Astrocyte of the spinal cord (primary cell): ENCODE results near the gene DAB1.

ENCODE experiments used
- DNase-seq: peaks from one replicate; pipeline ENCODE4 v3.0.0; 2011; ENCODE audit warnings: low read depth, low spot score
- H3K4me3 ChIP-seq: 2 replicates; pipeline ENCODE4 v1.5.1; 2011; ENCODE audit warnings: low read depth, mild to moderate bottlenecking, low read length, moderate library complexity
- in situ Hi-C: cut with HindIII; loops from 2 replicates; pipeline ENCODE4 v1.10.0; 2017; ENCODE audit warnings: low sequenced_read_pairs
- TF ChIP-seq, protein P1 (sequence below): IDR thresholded peaks from 2 replicates; pipeline ENCODE4 v1.5.1; 2012; ENCODE audit warnings: low read depth, mild to moderate bottlenecking, low read length, inconsistent platforms

DAB1 gene

GRCh38 chr1:57010511-57010910 is 413.3 kb downstream of the DAB1 start:
- no peak for DNase-seq
- in situ Hi-C loops = no loop called here
- no peak overlapping the region for H3K4me3 ChIP-seq
- TF ChIP-seq, protein P1, sequence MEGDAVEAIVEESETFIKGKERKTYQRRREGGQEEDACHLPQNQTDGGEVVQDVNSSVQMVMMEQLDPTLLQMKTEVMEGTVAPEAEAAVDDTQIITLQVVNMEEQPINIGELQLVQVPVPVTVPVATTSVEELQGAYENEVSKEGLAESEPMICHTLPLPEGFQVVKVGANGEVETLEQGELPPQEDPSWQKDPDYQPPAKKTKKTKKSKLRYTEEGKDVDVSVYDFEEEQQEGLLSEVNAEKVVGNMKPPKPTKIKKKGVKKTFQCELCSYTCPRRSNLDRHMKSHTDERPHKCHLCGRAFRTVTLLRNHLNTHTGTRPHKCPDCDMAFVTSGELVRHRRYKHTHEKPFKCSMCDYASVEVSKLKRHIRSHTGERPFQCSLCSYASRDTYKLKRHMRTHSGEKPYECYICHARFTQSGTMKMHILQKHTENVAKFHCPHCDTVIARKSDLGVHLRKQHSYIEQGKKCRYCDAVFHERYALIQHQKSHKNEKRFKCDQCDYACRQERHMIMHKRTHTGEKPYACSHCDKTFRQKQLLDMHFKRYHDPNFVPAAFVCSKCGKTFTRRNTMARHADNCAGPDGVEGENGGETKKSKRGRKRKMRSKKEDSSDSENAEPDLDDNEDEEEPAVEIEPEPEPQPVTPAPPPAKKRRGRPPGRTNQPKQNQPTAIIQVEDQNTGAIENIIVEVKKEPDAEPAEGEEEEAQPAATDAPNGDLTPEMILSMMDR = no peak

- TF ChIP-seq, protein P1 = no peak
- no peak for DNase-seq
- no peak overlapping the region for H3K4me3 ChIP-seq
- in situ Hi-C loops = no loop called here
These were observed 415.9 kb downstream of the DAB1 start for GRCh38 chr1:57007948-57008347.

DNA sequence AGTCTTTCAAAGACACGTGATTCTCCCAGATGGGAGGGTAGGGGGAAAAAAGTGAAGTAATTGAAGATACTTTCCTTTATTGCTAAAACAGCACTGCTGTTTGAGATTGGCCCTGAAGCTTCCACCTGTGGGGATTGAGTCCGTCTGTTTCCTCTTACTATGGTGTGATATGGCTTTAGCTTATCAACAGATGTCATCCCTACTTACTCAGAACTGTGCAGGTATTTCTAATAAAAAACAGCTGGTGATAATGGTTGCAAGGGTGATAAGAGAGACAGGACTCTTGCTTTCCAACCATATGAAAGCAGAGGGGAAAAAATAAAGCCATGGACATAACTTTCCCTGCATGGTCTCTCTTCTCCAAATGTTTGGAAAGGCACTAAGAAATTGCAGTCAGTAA is 416.4 kb downstream of the DAB1 start:
- TF ChIP-seq, protein P1 = no peak
- H3K4me3 ChIP-seq = no peak overlapping the region

DNA sequence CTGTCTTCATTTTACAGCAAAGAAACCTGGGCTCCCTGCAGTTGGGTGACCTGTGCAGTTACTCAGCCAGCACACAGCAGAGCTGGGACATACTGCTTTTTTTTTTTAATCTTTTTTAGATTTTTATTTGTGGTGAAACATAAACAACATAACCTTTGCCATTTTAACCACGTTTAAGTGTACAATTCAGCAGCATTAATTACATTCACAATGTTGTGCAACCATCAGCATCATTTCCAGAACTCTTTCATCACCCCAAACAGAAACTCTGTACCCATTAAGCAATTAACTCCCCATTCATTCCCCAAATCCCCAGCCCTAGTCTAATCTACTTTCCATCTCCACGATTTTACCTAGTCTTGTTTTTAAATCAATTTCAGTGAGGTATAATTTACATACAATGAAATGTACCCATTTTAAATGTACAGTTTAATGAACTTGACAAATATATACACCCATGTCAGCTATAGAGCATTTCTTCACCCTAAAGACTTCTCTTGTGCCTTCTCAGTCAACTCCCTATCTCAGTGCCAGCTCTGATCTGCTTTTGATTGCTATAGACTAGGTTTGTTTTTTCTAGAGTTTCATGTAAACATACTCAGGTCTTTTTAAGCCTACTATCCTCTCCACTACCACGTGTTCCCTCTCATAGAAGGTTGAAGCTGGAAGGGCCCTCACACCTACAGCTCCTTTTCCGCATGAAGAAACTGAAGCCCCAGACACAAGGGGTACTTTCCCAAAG is 420.3 kb downstream of the DAB1 start:
- in situ Hi-C loops = no loop called here
- H3K4me3 ChIP-seq = no peak overlapping the region

More for the DNA sequence above, 416.4 kb downstream of the DAB1 start:
- DNase-seq = no peak
- in situ Hi-C loops = no loop called here

DNA sequence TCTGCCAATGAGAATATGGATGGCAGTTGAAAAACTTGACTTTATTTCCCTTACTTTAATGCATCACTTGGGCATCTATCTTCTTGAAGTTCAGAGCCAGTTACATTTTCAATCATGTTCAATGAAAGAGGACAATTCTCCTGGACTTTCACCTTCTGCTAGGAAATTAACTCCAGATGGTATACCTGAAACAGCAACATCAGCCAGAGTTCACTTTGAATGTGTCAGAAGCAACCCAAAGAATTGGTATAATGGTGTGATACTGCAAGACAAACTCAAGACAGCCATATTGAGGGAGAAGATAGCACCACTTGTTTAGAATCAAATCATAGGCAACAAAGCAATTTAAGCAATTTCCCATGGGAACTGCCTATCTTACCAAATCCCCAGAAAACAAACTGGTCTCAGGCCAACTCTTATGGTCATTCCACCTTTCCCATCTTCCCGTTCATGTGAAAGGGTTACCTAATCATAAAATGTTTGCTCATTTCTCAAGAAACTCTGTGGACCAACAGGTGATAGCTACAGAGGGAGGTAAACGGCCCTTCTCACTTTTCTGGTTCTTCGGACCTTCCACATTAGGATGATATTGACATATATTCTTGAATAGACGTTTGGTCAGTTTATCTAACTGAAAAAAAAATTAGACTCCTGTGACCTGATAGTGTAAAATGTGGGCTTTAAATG is 428.3 kb downstream of the DAB1 start:
- no peak overlapping the region for H3K4me3 ChIP-seq
- in situ Hi-C loops = no loop called here

More for the DNA sequence above, 420.3 kb downstream of the DAB1 start:
- DNase-seq = no peak
- TF ChIP-seq, protein P1 = no peak

DNA sequence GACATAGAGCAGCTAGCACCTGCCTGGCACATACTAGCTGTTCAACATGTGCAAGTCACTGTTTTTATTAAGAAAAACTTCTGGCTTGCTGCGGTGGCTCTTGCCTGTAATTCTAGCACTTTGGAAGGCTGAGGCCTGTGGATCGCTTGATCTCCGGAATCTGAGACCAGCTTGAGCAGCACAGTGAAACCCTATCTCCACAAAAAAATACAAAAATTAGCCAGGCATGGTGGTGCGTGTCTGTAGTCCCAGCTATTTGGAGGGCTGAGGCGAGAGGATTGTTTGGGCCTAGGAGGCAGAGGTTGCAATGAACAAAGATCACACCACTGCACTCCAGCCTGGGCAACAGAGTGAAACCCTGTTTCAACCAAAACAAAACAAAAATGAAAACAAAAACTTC is 430.4 kb downstream of the DAB1 start:
- TF ChIP-seq, protein P1 = no peak
- in situ Hi-C loops = no loop called here
- H3K4me3 ChIP-seq = no peak overlapping the region
- DNase-seq = no peak

More for the DNA sequence above, 428.3 kb downstream of the DAB1 start:
- TF ChIP-seq, protein P1 = no peak
- no peak for DNase-seq
